Activated CD8-positive, alpha-beta memory T cell treated with anti-CD3 and anti-CD28 coated beads for 24 hours (primary cell): ENCODE data around the gene SDR42E2.
A peak's percentile ranks its signal among the peaks of the same experiment; 100 is the strongest.
"Not testable (repeated sequence)": the region's sequence is repeated elsewhere in the genome, so short reads cannot be mapped to it uniquely, and the experiment has no call there.

Source experiments
- DNase-seq: peaks from one replicate; pipeline ENCODE4 v3.0.0-alpha.2; 2020

Gene SDR42E2

DNA sequence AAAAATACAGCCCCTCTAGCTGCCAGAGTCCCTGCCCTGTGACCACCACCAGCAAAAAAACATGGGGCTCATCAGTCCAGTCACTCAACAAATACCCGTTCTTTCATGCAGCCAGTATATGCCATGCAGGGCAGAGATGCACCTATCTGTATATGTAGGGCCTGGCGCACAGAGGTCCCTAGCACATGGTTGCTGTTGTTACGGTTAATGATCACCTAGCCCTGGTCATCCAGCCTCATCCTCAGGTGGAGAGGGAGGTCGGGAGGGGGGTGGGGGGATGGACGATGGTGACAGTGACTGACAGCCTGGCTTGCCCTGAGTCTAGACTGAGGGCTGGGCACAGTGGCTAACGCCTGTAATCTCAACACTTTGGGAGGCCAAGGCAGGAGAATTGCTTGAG is 1.5 kb downstream of the SDR42E2 start:
- DNase-seq, result no peak

DNA sequence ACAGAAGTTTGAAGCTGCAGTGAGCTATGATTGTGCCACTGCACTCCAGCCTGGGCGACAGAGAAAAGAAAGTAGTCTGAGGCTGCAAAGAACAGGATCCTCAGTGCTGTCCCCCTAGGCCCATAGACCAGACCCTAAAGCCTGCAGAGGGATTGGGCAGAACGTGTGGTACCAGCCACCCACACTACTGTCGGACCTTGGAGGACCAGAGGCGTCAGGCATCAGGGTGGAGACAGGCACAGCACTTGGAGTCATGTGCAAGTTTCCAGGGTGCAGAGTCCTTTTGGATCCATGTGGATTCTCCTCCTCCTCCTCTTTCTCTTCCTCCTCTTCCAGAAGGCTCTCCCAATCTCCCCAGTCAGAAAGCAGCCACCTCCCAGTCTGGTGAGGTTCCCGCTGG is 2.2 kb downstream of the SDR42E2 start:
- DNase-seq, result no peak

DNA sequence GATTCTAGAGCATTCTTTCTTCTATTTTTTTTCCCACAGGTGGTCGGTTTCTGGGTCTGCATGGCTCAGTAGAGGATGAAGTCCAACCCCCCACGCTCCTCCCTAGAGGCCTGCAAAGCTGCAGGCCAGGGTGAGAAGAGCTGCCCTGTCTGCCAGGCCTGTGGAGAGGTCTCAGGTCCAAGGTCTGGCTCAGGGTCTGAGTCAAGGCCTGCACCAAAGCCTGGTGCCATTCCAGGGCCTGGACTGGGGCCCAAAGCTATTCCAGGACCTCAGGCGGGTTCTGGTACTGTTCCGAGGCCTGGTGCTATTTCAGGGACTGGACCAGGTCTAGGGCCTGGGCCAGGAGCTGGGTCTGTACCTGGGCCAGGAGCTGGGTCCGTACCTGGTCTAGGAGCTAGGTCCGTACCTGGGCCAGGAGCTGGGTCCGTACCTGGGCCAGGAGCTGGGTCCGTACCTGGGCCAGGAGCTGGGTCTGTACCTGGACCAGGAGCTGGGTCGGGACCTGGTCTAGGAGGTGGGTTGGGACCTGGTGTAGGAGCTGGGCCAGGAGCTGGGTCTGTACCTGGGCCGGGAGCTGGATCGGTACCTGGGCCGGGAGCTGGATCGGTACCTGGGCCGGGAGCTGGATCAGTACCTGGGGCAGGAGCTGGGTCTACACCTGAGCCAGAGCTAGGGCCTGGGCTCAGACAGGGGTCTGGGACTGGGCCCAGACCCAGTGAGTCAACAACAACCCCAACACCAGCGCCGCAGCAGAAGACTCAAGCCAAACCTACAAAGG is 3.4 kb downstream of the SDR42E2 start:
- DNase-seq, result no peak

DNA sequence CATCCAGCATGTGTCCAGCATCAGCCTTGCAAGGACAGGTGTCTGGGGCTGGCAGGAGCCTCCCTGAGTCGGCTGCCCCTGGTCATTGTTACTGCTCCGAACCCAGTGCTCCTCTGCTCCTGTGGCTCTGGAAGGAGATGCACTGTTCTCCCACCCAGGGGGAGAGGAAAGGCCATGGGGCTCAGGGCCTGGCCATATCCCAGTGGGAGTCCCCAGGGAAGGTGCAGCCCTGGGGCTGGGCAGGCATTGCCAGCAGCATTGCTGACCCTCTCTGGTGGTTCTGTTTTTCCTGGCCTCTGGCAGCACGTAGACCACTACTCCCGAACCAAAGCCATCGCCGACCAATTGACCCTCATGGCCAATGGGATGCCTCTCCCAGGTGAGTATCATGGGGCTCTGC is 9.6 kb downstream of the SDR42E2 start:
- DNase-seq, result no peak

DNA sequence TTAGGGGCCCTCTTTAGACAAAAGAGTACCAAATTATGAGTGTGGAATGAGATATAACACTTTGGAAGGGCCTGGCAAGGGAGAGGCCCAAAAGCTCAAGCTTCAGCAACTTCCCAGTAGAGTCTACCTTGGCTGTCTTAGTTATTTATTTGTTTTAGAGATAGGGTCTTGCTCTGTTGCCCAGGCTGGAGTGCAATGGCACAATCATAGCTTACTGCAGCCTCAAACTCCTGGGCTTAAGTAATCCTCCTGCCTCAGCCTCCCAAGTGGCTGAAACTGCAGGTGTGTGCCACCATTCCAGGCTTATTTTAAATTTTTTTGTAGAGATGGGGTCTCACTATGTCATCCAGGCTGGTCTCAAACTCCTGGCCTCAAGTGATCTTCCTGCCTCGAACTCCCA is 10.3 kb downstream of the SDR42E2 start:
- DNase-seq, result not testable (repeated sequence)

DNA sequence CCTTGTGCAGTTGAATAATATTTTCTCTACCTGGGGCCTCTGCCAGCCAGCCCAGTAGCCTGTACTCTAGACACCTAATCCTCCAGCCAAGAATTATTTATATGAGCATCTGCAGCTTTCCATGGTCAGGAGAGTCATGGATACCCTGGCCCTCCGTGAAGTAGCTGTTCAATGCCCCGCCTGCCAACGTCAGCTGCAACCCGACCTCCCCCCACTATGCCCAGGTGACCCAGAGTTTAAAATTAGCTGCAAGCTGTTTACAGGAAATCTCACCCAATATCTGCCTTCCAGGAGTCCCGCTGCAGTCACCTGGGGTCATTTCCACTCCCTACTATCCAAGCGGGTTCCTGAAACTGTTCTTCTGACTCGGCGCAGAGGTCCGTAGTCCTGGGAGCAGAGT is 12.3 kb downstream of the SDR42E2 start:
- no peak for DNase-seq

DNA sequence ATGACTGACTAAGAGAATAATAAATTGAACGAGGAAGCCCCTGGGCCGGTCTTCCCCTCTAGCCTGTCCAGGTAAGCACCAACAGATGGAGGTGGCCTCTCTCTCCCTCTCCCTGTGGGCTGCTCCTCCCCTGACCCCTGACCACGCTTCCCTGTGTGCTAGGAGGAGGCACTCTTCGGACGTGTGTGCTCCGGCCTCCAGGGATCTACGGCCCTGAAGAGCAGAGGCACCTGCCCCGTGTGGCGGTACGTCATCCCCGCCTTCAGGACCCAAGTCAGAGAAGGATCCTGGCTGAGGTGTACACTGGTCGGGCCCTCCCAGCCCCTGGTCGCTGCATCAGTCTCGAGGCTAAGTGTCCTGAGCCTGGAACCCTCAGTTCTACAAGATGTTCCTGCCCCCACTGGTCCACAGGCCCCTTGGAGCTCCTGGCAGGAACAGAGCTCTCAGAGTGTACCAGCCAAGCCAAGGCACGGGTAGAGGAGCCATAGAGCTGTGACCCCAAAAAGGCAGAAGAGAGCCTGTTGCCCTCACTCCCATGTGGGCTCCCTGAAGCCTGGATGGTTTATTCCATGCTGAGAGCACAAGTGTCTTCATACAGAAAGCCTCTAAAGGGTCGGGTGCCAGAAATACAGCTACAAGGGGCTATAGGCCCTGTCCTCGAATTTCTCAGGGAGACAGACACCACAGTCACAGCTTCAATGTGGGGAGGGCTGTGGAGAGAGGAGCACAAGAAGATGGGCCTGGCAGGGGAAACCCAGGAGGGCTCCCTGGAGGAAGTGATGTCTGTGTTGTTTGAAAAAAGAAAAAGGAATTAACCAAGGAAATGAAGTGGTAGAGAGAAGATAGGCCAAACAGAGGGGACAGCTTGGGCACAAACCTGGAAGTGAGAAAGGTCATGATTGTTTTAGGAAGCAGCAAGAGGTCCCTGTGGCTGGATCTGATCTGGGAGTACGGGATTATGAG is 15.9 kb downstream of the SDR42E2 start:
- no peak for DNase-seq

DNA sequence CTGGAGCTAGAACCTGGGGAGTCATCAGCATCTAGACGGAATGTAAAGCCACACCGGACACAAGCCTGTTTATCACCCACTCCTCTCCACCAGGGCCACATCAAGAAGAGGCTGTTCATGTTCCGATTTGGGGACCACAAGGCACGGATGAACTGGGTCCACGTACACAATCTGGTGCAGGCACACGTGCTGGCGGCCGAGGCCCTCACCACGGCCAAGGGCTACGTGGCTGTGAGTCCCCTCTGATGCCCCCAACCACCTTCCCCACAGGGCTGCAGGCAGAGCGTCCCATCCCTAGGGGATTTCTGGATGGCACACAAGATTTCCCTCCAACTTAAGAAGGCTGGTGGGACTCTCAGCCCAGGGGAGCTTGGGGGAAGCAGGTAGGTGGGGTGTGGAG is 19.1 kb downstream of the SDR42E2 start:
- DNase-seq, result no peak

DNA sequence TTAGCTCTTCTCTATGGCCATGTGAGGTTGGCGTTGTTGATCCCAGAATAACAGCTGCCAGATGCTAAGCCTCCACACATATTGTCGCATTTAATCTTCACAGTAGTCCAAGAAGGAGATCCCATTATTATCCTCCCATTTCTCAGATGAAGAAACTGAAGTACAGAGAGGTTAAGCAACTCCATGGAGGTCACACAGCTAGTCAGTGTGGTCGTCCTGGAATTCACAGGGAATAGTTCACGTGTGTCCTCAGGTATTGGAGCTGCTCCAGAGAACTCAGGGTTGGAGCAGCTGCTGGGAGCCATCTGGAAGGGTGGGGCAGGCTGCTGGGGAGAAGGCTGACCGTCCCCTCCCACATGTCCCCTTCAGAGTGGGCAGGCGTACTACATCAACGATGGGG is 19.5 kb downstream of the SDR42E2 start:
- no peak for DNase-seq

DNA sequence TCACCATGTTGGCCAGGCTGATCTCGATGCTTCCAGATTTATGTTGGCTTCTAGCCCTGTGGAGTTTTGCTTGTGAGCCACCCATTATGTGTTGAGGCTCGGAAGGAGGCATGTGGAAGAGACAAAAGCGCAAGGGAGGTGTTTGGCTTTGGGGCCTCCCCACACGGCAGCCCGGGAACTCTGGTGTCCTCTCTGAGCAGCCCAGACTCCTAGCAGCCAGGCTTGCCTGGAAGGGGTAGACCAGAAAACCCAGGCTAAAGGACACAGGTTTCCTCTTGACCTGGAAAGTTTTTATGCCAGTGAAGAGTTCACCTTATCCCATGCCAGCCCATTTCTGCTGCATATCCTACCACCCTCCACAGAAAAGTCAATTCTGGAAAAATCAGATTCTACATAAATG is 21.0 kb downstream of the SDR42E2 start:
- no peak for DNase-seq

DNA sequence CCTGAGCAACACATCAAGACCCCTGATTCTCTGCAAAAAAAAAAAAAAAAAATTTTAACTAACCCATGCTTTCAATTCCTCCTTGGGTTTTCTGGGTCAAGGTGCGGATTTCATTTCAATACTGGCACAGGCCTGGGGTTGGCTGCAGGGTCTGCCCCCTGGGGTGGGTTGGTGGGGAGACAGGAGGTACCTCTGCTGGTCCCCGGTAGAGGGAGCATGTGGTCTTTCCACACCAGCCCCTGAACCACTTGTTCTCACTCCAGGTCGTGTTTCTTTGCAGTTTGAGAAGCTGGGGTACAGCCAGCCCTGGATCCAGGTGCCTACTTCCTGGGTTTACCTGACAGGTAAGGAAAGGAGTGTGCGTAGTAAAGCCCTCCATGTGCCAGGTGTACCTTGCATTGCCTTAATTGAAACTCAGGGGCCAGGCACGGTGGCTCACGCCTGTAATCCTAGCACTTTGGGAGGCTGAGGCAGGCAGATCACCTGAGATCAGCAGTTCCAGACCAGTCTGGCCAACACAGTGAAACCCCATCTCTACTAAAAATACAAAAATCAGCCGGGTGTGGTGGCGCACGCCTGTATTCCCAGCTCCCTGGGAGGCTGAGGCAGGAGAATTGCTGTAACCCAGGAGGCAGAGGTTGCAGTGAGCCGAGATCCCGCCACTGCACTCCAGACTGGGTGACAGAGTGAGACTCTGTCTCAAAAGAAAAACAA is 21.8 kb downstream of the SDR42E2 start:
- no peak for DNase-seq

DNA sequence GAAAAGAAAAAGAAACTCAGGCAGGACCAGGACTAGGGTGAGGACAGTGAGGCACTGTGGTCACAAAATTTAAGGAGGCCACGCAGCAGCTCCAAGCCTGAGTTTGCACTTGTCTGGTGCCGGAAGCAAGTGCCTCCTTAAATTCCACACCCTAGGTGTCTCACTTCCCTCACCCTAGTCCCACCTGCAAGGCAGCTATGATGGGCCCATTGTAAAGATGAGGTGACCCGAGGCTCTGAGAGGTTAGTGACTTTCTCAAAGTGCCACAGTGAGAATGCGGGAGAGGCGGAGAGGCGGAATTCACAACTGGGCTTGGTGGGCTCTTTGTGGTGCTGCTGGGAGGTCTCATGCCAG is 22.3 kb downstream of the SDR42E2 start:
- no peak for DNase-seq

DNA sequence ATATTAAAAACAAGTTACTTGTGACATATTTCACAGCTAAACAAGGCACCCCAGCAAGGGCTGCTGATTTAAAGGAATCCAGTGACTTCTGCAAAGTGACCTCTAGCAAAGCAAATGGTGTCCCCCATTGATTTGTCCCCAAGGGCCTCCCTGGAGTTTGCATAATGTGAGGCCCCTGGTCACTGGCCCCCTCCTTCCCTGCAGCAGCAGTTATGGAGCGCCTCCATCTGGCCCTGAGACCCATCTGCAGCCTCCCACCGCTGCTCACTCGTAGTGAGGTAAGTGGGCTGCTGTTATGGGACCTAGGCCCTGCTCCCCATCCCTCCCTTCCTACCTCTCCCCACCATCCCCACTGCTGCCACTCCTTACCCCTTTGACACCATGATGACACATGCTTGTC is 24.2 kb downstream of the SDR42E2 start:
- no peak for DNase-seq

DNA sequence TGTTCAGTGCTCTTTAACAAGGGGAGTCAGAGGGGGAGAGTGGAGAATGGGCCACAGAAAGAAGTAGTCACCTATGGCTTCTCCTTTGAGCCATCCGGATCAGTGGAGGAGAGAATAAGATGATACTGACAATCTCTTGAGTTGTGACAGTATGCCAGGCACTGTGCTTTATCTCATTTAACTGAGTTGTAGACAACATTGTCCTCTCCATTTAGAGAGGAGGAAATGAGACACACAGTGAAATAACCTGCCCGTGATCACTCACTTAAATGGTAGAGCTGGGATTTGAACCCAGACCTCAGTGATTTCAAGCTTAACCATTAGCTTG is 25.9 kb downstream of the SDR42E2 start:
- no peak for DNase-seq

DNA sequence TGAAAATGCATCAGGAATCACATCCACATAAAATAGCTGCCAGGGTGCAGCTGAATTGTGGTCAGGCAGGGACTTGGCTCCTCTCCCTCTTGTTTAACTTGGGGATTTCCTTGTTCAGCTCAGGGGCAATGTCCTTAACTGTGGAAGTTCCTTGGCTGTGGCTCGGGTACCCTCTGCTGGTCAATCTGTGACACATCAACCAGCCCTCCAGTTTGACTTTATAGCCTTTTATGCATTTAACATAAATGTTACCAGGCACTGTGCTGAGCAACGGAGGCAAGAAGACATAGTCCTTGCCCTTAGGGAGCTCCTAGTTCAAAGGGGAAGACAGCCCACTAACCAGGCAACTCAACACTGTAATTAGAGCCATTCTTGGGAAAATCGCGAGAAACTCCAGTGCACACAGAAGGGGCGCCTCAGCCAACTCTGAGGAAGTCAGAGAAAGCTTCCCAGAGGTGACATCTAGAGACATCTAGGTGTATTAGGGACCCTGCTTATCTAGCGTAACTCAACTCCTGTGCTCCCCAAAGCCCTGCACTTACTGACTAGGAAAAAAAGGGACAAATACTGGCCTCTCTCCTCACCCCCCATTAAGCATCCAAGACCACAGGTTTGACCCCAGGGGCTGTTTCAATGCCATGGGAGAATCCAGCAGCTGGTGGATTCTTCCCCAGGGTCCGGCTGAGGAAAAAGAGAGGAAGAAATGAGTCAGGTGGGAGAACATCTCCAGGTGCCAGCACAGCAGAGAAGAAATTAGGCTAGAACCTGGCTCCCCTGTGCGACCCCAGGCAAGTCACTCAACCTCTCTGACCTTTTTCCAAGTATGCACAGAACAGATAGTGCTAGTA is 26.5 kb downstream of the SDR42E2 start:
- peak; percentile 75 for DNase-seq

DNA sequence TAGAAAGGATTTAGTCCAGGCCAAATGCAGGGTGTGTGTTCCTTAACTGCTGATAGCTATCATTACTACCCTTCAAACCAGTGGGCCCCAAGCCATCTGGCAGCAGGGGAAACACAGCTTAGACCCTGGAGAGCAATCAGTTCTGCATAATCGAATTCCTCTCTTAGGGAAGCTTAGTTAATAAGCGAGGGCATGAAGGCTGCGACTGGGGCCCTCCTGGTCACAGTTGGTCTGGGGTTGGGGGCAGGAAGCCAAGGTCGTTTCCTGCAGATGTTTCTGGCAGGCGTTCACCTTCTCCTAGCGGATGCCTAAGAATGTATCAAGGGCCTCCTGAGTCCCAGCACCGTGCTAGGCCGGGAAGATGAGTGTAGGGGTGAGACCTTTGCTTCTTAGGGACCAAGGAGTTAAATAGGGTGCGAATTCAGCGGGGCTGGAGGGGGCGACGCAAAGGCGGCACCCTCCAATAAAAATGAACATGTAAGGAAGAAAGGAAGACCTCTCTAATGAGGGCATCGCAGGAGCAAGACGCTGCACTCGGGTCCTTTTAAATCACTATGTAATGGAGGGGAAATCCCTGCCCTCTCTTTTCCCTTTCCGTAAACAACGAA is 27.3 kb downstream of the SDR42E2 start:
- DNase-seq, result peak; percentile 72

DNA sequence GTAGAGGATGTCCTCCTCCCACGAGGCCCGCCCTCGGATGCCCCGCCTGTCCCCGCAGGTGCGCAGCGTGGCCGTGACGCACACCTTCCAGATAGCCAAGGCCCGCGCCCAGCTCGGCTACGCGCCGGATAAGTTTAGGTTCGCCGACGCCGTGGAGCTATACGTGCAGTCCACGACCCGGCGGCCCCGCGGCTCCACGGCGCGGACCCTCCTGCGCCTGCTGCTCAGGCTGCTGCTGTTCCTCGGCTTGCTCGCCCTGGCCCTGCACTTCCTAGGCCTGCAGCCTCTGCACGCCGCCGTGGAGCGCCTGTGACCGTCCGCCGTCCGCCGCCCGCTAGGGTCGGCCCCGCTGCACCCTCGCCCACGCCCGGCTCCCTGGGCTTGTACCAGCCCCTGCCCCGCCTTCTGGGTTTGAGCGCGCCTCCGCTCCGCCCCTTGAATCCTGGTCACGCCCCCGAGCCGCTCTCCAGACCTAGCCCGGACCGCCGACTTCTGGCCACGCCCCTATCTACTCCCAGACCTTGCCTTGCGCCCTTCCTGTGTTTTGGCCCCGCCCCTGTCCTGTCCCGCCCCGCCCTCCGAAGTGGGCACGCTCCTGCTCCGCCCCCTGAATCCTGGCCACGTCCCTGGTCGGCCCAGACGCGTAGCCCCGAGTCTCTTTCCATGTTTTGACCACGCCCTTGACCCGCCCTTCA is 27.9 kb downstream of the SDR42E2 start:
- DNase-seq, result peak; percentile 100

DNA sequence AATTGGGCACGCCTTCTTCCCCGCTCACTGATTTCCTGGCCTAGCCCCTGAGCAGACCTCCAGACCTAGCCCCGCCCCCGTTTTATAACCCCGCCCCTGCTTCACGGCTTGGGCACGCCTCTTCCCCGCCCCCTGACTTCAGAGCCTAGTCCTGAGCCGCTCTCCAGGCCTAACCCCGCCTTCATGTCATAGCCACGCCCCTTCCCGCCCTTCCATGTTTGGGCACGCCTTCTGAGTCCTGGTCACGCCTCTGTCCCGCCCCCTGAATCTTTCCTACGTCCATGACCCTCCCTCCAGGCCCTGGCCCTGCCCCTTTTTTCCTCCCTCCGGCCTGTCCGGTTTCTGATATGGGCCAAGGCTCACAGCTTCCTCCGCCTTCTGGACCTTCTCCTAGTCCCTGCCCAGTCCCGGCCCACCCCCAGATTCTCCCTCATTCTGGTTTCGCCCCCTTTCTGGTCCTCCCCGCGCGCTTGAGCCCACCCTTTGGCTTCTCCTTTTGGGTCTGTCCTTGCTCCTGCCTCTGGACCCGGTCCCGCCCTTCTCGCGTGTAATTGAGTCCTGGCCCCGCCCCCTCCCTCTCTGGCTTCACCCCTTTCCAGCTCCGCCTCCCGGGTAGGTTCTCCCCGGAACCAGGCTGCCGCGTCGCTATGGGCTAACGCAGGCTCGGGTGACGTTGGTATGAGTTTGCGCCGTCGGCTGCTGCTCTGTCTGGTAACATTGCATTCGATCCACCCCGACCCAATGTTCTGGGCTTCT is 28.6 kb downstream of the SDR42E2 start:
- peak; percentile 98 for DNase-seq

DNA sequence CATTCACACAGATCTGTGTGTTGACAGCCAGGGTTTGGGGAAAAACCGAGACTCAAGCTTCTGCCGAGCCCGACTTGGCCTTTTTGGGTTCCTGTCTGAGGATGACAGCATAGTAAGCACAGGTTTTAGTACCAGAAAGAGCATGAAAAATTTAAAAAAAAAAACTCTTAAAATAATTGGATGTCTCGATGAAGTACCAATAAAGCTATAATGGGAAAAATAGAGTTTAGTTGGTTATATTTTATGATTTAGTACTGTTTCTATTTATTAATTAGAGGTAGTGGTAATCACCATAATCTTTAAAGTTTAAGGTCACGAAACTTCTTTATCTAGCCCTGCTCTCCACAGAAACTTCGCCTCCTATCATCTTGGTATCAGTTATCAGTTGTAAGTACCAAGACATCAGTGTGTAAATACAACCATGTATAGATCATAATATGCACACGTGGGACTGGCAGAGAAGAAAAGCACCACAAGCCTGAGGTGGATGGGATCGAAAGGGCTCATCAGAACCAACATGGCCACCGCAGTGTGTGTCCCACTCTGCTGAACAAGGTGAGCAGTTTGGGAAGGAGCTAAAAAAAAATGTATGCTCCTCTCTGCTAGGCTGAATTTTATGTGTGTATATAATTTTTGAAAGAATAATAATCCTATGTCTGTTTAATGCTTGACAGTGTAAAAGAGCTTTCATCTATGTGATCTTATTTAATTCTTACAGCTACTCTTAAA is 29.4 kb downstream of the SDR42E2 start:
- peak; percentile 64 for DNase-seq
